ENCODE results near the gene NRIP2. TPM values are rescaled to one million over a fixed set of nuclear protein-coding genes. Genes with fewer than 3 reads are reported as not detected.

The NRIP2 gene
- total RNA-seq, 1 donor from 2014 or later: not detected

DNA sequence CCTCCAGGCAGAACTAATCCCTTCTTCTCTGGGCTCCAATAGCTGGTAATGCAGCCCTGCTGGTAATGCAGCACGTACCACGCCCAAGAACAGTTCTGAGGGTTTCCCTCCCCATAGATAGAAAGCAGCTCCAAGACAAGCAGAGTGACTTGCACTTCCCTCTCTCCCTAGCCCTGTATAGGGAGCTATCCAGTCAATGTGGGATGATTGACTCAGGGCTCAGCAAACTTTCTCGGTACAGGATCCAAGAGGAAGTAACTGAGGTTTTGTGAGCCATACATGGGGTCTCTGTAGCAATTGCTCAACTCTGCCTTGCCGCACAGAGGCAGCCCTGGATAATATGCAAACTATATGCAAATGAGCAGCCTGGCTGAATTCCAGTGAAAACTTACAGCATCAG, 55.6 kb downstream of the NRIP2 start:
- TF ChIP-seq, protein P1, sequence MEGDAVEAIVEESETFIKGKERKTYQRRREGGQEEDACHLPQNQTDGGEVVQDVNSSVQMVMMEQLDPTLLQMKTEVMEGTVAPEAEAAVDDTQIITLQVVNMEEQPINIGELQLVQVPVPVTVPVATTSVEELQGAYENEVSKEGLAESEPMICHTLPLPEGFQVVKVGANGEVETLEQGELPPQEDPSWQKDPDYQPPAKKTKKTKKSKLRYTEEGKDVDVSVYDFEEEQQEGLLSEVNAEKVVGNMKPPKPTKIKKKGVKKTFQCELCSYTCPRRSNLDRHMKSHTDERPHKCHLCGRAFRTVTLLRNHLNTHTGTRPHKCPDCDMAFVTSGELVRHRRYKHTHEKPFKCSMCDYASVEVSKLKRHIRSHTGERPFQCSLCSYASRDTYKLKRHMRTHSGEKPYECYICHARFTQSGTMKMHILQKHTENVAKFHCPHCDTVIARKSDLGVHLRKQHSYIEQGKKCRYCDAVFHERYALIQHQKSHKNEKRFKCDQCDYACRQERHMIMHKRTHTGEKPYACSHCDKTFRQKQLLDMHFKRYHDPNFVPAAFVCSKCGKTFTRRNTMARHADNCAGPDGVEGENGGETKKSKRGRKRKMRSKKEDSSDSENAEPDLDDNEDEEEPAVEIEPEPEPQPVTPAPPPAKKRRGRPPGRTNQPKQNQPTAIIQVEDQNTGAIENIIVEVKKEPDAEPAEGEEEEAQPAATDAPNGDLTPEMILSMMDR (IDR thresholded peaks at IDR 0.05; ENCODE audit: insufficient read depth, low read length, poor library complexity, severe bottlenecking): no peak
- Histone ChIP-seq H3K4me3 (ENCODE audit: low read depth, low read length) (no peak overlapping the region), H3K36me3 (ENCODE audit: control insufficient read depth, insufficient read depth, low read length) (no peaks in the 10 kb centered on the region), H3K27me3 (ENCODE audit: control insufficient read depth, insufficient read depth, low read length) (peaks cover 13% of the 10 kb centered on the region)
- DNase-seq (ENCODE audit: low read depth): no peak

DNA sequence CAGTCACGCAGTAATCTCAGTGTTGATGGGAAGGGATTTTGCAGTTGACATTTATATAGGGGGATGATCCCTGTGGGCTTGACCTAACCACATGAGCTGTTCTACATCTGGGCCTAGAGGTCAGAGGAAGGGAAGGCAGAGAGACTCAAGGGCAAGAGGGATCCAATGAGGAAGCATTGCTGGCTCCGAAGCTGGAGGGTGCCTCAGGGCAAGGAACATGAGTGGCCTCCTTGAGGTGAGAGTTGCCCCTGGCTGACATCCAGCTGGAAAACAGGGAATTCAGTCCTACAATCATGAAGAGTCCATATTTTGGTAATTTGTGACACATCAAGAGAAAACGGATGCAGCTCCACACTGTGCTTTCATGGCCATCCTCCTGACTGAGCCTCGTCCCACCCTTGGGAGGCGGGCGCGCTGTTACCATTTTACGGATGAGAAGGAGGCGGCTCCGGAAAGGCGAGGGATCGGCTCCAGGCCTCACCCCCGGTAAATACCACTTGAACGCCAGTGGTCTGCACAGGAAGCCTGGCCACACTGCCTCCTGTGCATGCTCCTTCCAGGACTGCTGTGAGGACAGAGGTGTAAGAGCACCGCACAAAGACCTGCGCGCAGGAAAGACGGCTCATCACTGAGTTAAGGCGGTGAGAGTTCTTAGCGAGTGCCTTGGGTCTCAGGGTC, 58.6 kb downstream of the NRIP2 start:
- Histone ChIP-seq H3K36me3 (ENCODE audit: control insufficient read depth, insufficient read depth, low read length) (no peaks in the 10 kb centered on the region), H3K27me3 (ENCODE audit: control insufficient read depth, insufficient read depth, low read length) (peaks cover 4% of the 10 kb centered on the region), H3K4me3 (ENCODE audit: low read depth, low read length) (no peak overlapping the region)
- no peak for DNase-seq (ENCODE audit: low read depth)
- TF ChIP-seq, protein P1 (IDR thresholded peaks at IDR 0.05; ENCODE audit: insufficient read depth, low read length, poor library complexity, severe bottlenecking): no peak

DNA sequence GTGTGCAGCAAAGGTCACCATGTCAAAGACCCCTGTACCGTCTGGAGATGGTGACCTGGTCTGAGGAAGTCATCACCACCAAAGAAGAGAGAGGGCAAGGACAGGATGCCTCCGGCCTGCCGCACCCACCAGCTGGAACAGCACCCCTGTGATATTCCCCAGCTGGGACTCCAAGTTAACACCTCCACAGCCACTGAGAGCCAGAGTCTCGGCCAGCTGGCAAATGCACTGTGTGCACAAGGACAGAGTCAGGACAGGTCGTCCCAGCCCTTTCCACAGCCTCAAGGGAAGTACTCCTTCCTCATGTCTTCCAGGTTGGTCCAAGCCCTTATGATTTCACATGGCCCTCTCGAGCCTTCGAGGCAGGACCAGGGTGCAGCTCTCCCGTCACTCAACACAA, 59.4 kb downstream of the NRIP2 start:
- Histone ChIP-seq H3K36me3 (ENCODE audit: control insufficient read depth, insufficient read depth, low read length) (no peaks in the 10 kb centered on the region), H3K4me3 (ENCODE audit: low read depth, low read length) (no peak overlapping the region), H3K27me3 (ENCODE audit: control insufficient read depth, insufficient read depth, low read length) (peaks cover 4% of the 10 kb centered on the region)
- TF ChIP-seq, protein P1 (IDR thresholded peaks at IDR 0.05; ENCODE audit: insufficient read depth, low read length, poor library complexity, severe bottlenecking): no peak
- no peak for DNase-seq (ENCODE audit: low read depth)

Other genes with a start within 250 kb of the NRIP2 start
- gene FKBP4, start 40.1 kb downstream of the NRIP2 start, total RNA-seq: 40.0 and 46.6 TPM in 2 replicates
- gene ITFG2, start 22.4 kb downstream of the NRIP2 start, total RNA-seq: 26.1 and 34.4 TPM in 2 replicates
- not detected in 2 replicates for gene TEX52, start 22.0 kb upstream of the NRIP2 start, total RNA-seq
- gene FOXM1, start 42.1 kb upstream of the NRIP2 start, total RNA-seq: 12.2 and 14.3 TPM in 2 replicates
- gene RHNO1, start 42.2 kb upstream of the NRIP2 start, total RNA-seq: 18.8 and 20.3 TPM in 2 replicates
- gene TULP3, start 55.9 kb upstream of the NRIP2 start, total RNA-seq: 19.1 and 21.2 TPM in 2 replicates
- gene TEAD4, start 124.4 kb upstream of the NRIP2 start, total RNA-seq: 37.9 and 38.6 TPM in 2 replicates
- gene TSPAN9, start 242.3 kb upstream of the NRIP2 start, total RNA-seq: 17.7 and 18.5 TPM in 2 replicates

All from kidney epithelial cell (primary cell).